Vagina (tissue), 2 donors: ENCODE measurements around the gene DGCR8. TPM values are rescaled to one million over a fixed set of nuclear protein-coding genes. Genes with fewer than 3 reads are reported as not detected.

Experiments
- DNase-seq, 2 donors: peaks; one replicate each; pipeline ENCODE4 v3.0.0-alpha.2; 2017; ENCODE audit errors: extremely low spot score in 2 of 2
- H3K27ac ChIP-seq: fragments of 200-600 bp; sonication (generic); one replicate; pipeline ENCODE4 v1.5.1; 2019
- H3K27me3 ChIP-seq: fragments of 200-600 bp; sonication (generic); one replicate; pipeline ENCODE4 v1.5.1; 2019
- H3K36me3 ChIP-seq, 2 donors: fragments of 200-600 bp; sonication (generic); one replicate each; pipeline ENCODE4 v1.5.1; 2017 to 2019
- H3K4me1 ChIP-seq: fragments of 200-600 bp; sonication (generic); one replicate; pipeline ENCODE4 v1.5.1; 2019
- H3K4me3 ChIP-seq, 2 donors: fragments of 200-600 bp; sonication (generic); 1 replicate in 1 of 2; 2 replicates in 1 of 2; pipeline ENCODE4 v1.5.1; 2016 to 2019
- H3K9me3 ChIP-seq: fragments of 200-600 bp; sonication (generic); one replicate; pipeline ENCODE4 v1.5.1; 2019
- CTCF ChIP-seq, 3 experiments: fragments of 450-650 bp in 2 of 3; fragments of 200-600 bp in 1 of 3; sonication (generic) in 1 of 3; IDR thresholded peaks; one replicate each; pipeline ENCODE4 v1.5.1; 2017 to 2019; ENCODE audit warnings: antibody characterized with exemption in 3 of 3, mild to moderate bottlenecking in 2 of 3, moderate library complexity in 2 of 3
- POLR2A ChIP-seq, 2 donors: fragments of 450-650 bp; IDR thresholded peaks; one replicate each; pipeline ENCODE4 v1.6.1; 2017; ENCODE audit warnings: antibody characterized with exemption in 2 of 2, mild to moderate bottlenecking in 2 of 2, moderate library complexity in 2 of 2
- POLR2AphosphoS5 ChIP-seq, 2 donors: sonication (generic); formaldehyde crosslinking; IDR thresholded peaks; one replicate each; pipeline ENCODE4 v1.9.0; 2017; ENCODE audit warnings: antibody characterized with exemption in 2 of 2, mild to moderate bottlenecking in 2 of 2, low read depth in 1 of 2; ENCODE audit not compliant: insufficient read depth in 1 of 2
- intact Hi-C: fragments of 100-400 bp; cut with DNase I; formaldehyde crosslinking; loops from one replicate; pipeline ENCODE4 v1.15.1; 2023
- total RNA-seq: library from RNA; depleted of rRNA; stranded (reverse); fragments of >200 nt; gene quantifications from one replicate; pipeline ENCODE4 v1.2.3, GENCODE V29; 2016

Gene DGCR8
- total RNA-seq, 1 donor from 2014 or later: 27.3 TPM

DNA sequence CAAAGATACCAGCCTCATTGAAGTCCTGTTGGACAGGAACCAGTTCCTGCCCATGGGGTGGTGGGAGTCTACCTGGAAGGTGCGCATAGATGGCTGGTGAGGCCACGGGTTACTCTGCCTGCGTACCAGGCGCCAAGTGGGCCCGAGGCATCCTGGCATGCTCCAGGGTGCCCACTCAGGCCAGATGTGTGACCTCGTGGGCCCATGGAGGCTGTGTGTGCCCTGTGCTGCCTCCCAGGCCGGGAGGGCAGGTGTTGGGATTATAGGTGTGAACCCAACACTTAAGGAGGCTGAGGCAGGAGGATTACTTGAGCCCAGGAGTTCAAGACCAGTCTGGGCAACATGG is 36.1 kb upstream of the DGCR8 start:
- no peak overlapping the region for H3K27ac ChIP-seq
- TF ChIP-seq CTCF (IDR thresholded peaks at IDR 0.05) (no peak), POLR2AphosphoS5 (IDR thresholded peaks at IDR 0.05; ENCODE audit: insufficient read depth in 1 of 2, low read depth in 1 of 2) (no peak), POLR2A (IDR thresholded peaks at IDR 0.05) (no peak)
- DNase-seq: no peak
- H3K36me3 ChIP-seq: peaks cover 0 to 16% of the 10 kb centered on the region in 2 donors
- H3K9me3 ChIP-seq: no peaks in the 10 kb centered on the region
- no peaks in the 10 kb centered on the region for H3K27me3 ChIP-seq
- no peak overlapping the region for H3K4me3 ChIP-seq
- no peaks in the 10 kb centered on the region for H3K4me1 ChIP-seq
- intact Hi-C loops: no loop called here

GRCh38 chr22:20044495-20045151 is 35.4 kb upstream of the DGCR8 start:
- no peak overlapping the region for H3K27ac ChIP-seq
- no peaks in the 10 kb centered on the region for H3K4me1 ChIP-seq
- no peak for DNase-seq
- TF ChIP-seq POLR2A (IDR thresholded peaks at IDR 0.05) (no peak), CTCF (IDR thresholded peaks at IDR 0.05) (no peak), POLR2AphosphoS5 (IDR thresholded peaks at IDR 0.05; ENCODE audit: insufficient read depth in 1 of 2, low read depth in 1 of 2) (no peak)
- H3K27me3 ChIP-seq: no peaks in the 10 kb centered on the region
- no peak overlapping the region for H3K4me3 ChIP-seq
- peaks cover 0 to 16% of the 10 kb centered on the region in 2 donors for H3K36me3 ChIP-seq
- intact Hi-C loops: no loop called here
- no peaks in the 10 kb centered on the region for H3K9me3 ChIP-seq

DNA sequence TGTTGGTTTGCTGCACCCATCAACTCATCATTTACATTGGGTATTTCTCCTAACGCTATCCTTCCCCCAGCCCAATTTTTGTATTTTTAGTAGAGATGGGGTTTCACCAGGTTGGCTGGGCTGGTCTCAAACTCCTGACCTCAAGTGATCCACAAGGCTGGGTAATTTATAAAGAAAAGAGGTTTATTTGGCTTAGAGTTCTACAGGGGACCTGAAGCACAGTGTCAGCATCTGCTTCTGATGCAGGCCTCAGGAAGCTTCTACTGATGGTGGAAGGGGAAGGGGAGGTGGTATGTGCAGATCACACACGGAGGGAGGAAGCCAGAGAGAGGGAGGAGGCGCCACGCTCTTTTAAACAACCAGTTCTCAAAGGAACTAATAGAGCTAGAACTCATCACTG is 33.3 kb upstream of the DGCR8 start:
- no peak for TF ChIP-seq POLR2A (IDR thresholded peaks at IDR 0.05)
- TF ChIP-seq POLR2AphosphoS5 (IDR thresholded peaks at IDR 0.05; ENCODE audit: insufficient read depth in 1 of 2, low read depth in 1 of 2): no peak
- no peak for TF ChIP-seq CTCF (IDR thresholded peaks at IDR 0.05)
- intact Hi-C loops: no loop called here

GRCh38 chr22:20051927-20052308 is 28.1 kb upstream of the DGCR8 start:
- no peaks in the 10 kb centered on the region for H3K4me1 ChIP-seq
- intact Hi-C loops: no loop called here
- DNase-seq: no peak
- no peaks in the 10 kb centered on the region for H3K9me3 ChIP-seq
- no peaks in the 10 kb centered on the region for H3K27me3 ChIP-seq
- H3K27ac ChIP-seq: no peak overlapping the region
- H3K4me3 ChIP-seq: no peak overlapping the region
- peaks cover 0 to 36% of the 10 kb centered on the region in 2 donors for H3K36me3 ChIP-seq
- no peak for TF ChIP-seq POLR2AphosphoS5 (IDR thresholded peaks at IDR 0.05; ENCODE audit: insufficient read depth in 1 of 2, low read depth in 1 of 2)
- no peak for TF ChIP-seq POLR2A (IDR thresholded peaks at IDR 0.05)
- TF ChIP-seq CTCF (IDR thresholded peaks at IDR 0.05): no peak

More for the DNA sequence above, 33.3 kb upstream of the DGCR8 start:
- Histone ChIP-seq H3K4me3 (no peak overlapping the region), H3K36me3 (peaks cover 0 to 16% of the 10 kb centered on the region in 2 donors), H3K27ac (no peak overlapping the region), H3K27me3 (no peaks in the 10 kb centered on the region), H3K4me1 (no peaks in the 10 kb centered on the region), H3K9me3 (no peaks in the 10 kb centered on the region)
- DNase-seq: no peak
